ENCODE measurements around the gene HHLA2. TPM values are rescaled to one million over a fixed set of nuclear protein-coding genes. Genes with fewer than 3 reads are reported as not detected.

HHLA2 gene
- polyA plus RNA-seq, 3 donors, result 0.13 TPM; not detected in 2

DNA sequence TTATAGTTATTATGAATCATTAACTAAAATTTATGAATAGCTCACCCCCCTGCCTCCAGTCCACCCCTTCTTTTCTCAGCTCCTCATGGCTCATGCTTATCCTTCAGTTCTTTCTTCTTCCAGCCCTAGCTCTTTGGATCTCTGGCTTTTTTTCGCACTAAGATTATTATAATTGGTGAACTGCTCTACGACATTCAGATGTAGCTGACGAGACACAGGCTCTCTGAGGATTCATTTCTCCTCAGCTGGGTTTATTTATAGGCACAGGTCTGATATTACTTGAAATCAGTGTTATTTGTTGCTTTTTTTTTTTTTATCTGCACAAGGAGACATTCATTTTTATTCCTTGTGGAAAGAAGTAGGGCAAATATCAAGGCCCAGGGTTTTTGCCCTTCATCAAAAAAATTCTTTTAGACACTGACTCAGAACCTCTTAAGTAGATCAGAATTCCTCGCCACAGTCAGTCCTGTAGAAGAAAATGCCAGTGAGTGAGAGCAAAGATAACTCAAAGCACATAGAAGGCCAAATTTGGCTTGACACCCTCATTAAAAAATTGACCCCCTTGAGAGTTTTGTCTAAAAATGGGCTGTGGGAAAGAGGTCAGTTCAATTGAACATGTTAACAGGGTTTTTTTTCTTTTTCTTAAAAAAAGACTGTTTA, 107.5 kb downstream of the HHLA2 start:
- Histone ChIP-seq H3K4me3 (replicated peaks in 1 of 3; ENCODE audit: low read depth in 2 of 3, low read length in 3 of 3) (no peak overlapping the region), H3K4me2 (replicated peaks; ENCODE audit: extremely low read depth, low read length, poor library complexity, severe bottlenecking) (no peak overlapping the region), H3K4me1 (ENCODE audit: control insufficient read depth in 1 of 2, insufficient read depth in 2 of 2, low read length in 2 of 2) (peaks cover 24 to 27% of the 10 kb centered on the region in 2 donors), H3K9ac (ENCODE audit: insufficient read depth, low read length, poor library complexity, severe bottlenecking) (no peak overlapping the region), H3K79me2 (ENCODE audit: insufficient read depth, low read length) (no peaks in the 10 kb centered on the region), H4K20me1 (ENCODE audit: insufficient read depth, low read length) (no peaks in the 10 kb centered on the region), H3K9me3 (replicated peaks in 1 of 2; ENCODE audit: control insufficient read depth in 1 of 2, insufficient read depth in 1 of 2, low read length in 2 of 2) (no peaks in the 10 kb centered on the region), H2AFZ (ENCODE audit: insufficient read depth, low read depth, low read length, poor library complexity, severe bottlenecking) (no peak overlapping the region), H3K27ac (ENCODE audit: low read depth in 1 of 2, low read length in 2 of 2) (no peak overlapping the region), H3K27me3 (ENCODE audit: control insufficient read depth in 2 of 2, insufficient read depth in 2 of 2, low read length in 2 of 2) (no peaks in the 10 kb centered on the region), H3K36me3 (replicated peaks in 1 of 2; ENCODE audit: control insufficient read depth in 1 of 2, insufficient read depth in 2 of 2, low read length in 2 of 2) (no peaks in the 10 kb centered on the region)
- H3K27me3 Mint-ChIP-seq (ENCODE audit: low read depth in 3 of 3), result no peaks in the 10 kb centered on the region
- no peak overlapping the region for H3K4me3 Mint-ChIP-seq
- H3K27ac Mint-ChIP-seq, result peak overlapping the region in 1 of 7 donors; percentile 1
- TF ChIP-seq CTCF (IDR thresholded peaks at IDR 0.05), result no peak
- H3K36me3 Mint-ChIP-seq, result no peaks in the 10 kb centered on the region
- DNase-seq, result no peak
- H3K9me3 Mint-ChIP-seq, result peaks cover 0 to 6% (median 0%) of the 10 kb centered on the region in 7 donors
- intact Hi-C loops (cut with micrococcal nuclease), result no loop called here
- WGBS (ENCODE audit: insufficient coverage), result 100% methylated on average over 1 of the region's 4 CpGs
- H3K4me1 Mint-ChIP-seq, result peaks cover 30% of the 10 kb centered on the region

GRCh38 chr3:108404368-108404767, 108.0 kb downstream of the HHLA2 start:
- Histone ChIP-seq H3K4me1 (ENCODE audit: control insufficient read depth in 1 of 2, insufficient read depth in 2 of 2, low read length in 2 of 2) (peaks cover 24 to 27% of the 10 kb centered on the region in 2 donors), H3K9ac (ENCODE audit: insufficient read depth, low read length, poor library complexity, severe bottlenecking) (no peak overlapping the region), H4K20me1 (ENCODE audit: insufficient read depth, low read length) (no peaks in the 10 kb centered on the region), H3K9me3 (replicated peaks in 1 of 2; ENCODE audit: control insufficient read depth in 1 of 2, insufficient read depth in 1 of 2, low read length in 2 of 2) (no peaks in the 10 kb centered on the region), H3K79me2 (ENCODE audit: insufficient read depth, low read length) (no peaks in the 10 kb centered on the region), H3K27me3 (ENCODE audit: control insufficient read depth in 2 of 2, insufficient read depth in 2 of 2, low read length in 2 of 2) (no peaks in the 10 kb centered on the region), H3K36me3 (replicated peaks in 1 of 2; ENCODE audit: control insufficient read depth in 1 of 2, insufficient read depth in 2 of 2, low read length in 2 of 2) (no peaks in the 10 kb centered on the region), H3K4me2 (replicated peaks; ENCODE audit: extremely low read depth, low read length, poor library complexity, severe bottlenecking) (no peak overlapping the region), H2AFZ (ENCODE audit: insufficient read depth, low read depth, low read length, poor library complexity, severe bottlenecking) (peak overlapping the region; percentile 15), H3K4me3 (replicated peaks in 1 of 3; ENCODE audit: low read depth in 2 of 3, low read length in 3 of 3) (no peak overlapping the region), H3K27ac (ENCODE audit: low read depth in 1 of 2, low read length in 2 of 2) (no peak overlapping the region)
- no peak for TF ChIP-seq CTCF (IDR thresholded peaks at IDR 0.05)
- intact Hi-C loops (cut with micrococcal nuclease), result no loop called here
- Mint-ChIP-seq H3K9me3 (peaks cover 0 to 6% (median 0%) of the 10 kb centered on the region in 7 donors), H3K27ac (no peak overlapping the region), H3K36me3 (no peaks in the 10 kb centered on the region), H3K27me3 (ENCODE audit: low read depth in 3 of 3) (no peaks in the 10 kb centered on the region), H3K4me1 (peaks cover 30% of the 10 kb centered on the region), H3K4me3 (no peak overlapping the region)
- WGBS (ENCODE audit: insufficient coverage), result no CpG with 5 or more reads among the region's 2 CpGs
- no peak for DNase-seq
